ENCODE data around the gene MTREX.

- TF ChIP-seq POLR2AphosphoS5 (IDR thresholded peaks at IDR 0.05; ENCODE audit: low read depth, low read length) (no peak), REST (IDR thresholded peaks at IDR 0.05; ENCODE audit: insufficient read depth in 1 of 2, low read depth in 2 of 2, low read length in 2 of 2) (no peak), TAF1 (IDR thresholded peaks at IDR 0.05; ENCODE audit: borderline replicate concordance, insufficient read depth, low read length) (no peak)
These were observed 119.4 kb downstream of the MTREX start for GRCh38 chr5:55427157-55427556.
